Lung (tissue), 12 donors: ENCODE data around the gene JAM2. TPM values are rescaled to one million over a fixed set of nuclear protein-coding genes. Genes with fewer than 3 reads are reported as not detected.

Experiments
- ATAC-seq: fragments of 200-7000 bp; cut with Tn5 transposase; one replicate; pipeline ENCODE4 v1.9.1; 2020; ENCODE audit warnings: moderate number of reproducible peaks; ENCODE audit not compliant: insufficient read depth, low FRiP score
- DNase-seq, 3 donors: peaks; one replicate each; pipeline ENCODE4 v3.0.0-alpha.2; 2013 to 2017
- H3K27ac ChIP-seq, 2 donors: one replicate each; pipeline ENCODE4 v1.5.1; 2013; ENCODE audit warnings: mild to moderate bottlenecking in 2 of 2, moderate library complexity in 2 of 2, control low read depth in 1 of 2, inconsistent platforms in 1 of 2, low read depth in 1 of 2, low read length in 1 of 2
- H3K27me3 ChIP-seq, 3 donors: one replicate each; pipeline ENCODE4 v1.5.1; 2013; ENCODE audit warnings: low read length in 2 of 3; ENCODE audit not compliant: control insufficient read depth in 3 of 3, insufficient read depth in 3 of 3
- H3K36me3 ChIP-seq, 4 donors: one replicate each; pipeline ENCODE4 v1.5.1; 2013; ENCODE audit warnings: low read length in 4 of 4, mild to moderate bottlenecking in 1 of 4, moderate library complexity in 1 of 4; ENCODE audit not compliant: control insufficient read depth in 4 of 4, insufficient read depth in 4 of 4
- H3K4me1 ChIP-seq, 5 donors: one replicate each; pipeline ENCODE4 v1.5.1; 2013; ENCODE audit warnings: low read length in 5 of 5, mild to moderate bottlenecking in 2 of 5, moderate library complexity in 1 of 5; ENCODE audit not compliant: control insufficient read depth in 5 of 5, insufficient read depth in 5 of 5
- H3K4me3 ChIP-seq: one replicate; pipeline ENCODE4 v1.5.1; 2013; ENCODE audit warnings: mild to moderate bottlenecking, control low read depth, moderate library complexity
- H3K9ac ChIP-seq, 2 donors: one replicate each; pipeline ENCODE4 v1.5.1; 2013; ENCODE audit warnings: low read length in 2 of 2, control low read depth in 1 of 2; ENCODE audit not compliant: insufficient read depth in 1 of 2
- H3K9me3 ChIP-seq, 4 donors: one replicate each; pipeline ENCODE4 v1.5.1; 2013; ENCODE audit warnings: low read length in 3 of 4, mild to moderate bottlenecking in 1 of 4, moderate library complexity in 1 of 4; ENCODE audit not compliant: control insufficient read depth in 4 of 4, insufficient read depth in 3 of 4
- WGBS, 2 donors: extraction: QIAGEN DNeasy Blood & Tissue Kit; methylation state at CpG; one replicate each; pipeline ENCODE4 v1.1.7; 2013; 5-methylcytosine and 5-hydroxymethylcytosine counted together
- polyA plus RNA-seq, 2 donors: library from polyadenylated mRNA; stranded (reverse); fragments of 200-250 nt; gene quantifications; one replicate each; pipeline ENCODE4 v1.2.1, GENCODE V29; 2013
- total RNA-seq, 2 donors: library from RNA; depleted of rRNA in 1 of 2; stranded (reverse); fragments of >200 nt in 1 of 2; gene quantifications; one replicate each; pipeline ENCODE4 v1.2.1, GENCODE V29; 2014 to 2021
- TF ChIP-seq, protein P1 (sequence below): IDR thresholded peaks from 2 replicates; pipeline ENCODE4 v1.5.1; 2012; ENCODE audit warnings: mild to moderate bottlenecking; ENCODE audit errors: control extremely low read depth, extremely low read depth
- donor health status: control.
- donor health status: control.
- donor health status: Bipolar disorder and iron deficiency.
- donor health status: healthy.
- donor health status: DM: yes; HTN: yes; CAD: no.

Gene JAM2
- total and polyA plus RNA-seq, 4 donors, result 11.1 to 57.1 (median 14.4) TPM

DNA sequence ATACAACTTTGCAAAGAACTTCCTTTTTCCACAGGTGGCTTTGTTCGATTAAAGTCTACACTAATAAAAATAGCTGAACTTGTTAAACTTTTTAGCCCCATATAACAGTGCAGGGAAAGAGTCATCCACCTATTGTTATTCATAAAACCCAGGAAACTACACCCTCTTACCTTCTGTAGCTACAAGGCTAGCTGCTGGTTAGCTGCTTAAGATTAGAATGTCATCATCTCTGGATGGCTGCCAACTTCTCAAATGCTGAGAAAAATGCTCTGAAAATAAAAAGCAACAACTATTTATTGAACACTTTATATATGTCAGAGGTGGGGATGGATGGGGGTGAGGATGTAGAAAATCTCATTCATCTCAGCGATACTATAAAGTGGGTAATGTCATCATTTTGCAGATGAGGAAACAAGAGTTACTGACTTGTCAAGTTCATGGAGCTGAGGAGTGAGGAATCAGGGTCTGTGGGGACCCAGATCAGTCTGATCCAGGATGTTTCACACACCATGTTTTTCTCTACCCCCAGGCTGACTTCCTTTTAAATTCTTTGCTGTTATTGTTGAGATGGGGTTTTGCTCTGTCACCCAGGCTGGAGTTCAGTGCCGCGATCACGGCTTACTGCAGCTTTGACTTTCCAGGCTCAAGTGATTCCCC, 78.6 kb downstream of the JAM2 start:
- Histone ChIP-seq H3K9ac (no peak overlapping the region), H3K27ac (peak overlapping the region in 1 of 2 donors; percentile 73), H3K27me3 (no peaks in the 10 kb centered on the region), H3K4me3 (no peak overlapping the region), H3K4me1 (peaks cover 0 to 10% (median 0%) of the 10 kb centered on the region in 5 donors), H3K9me3 (no peaks in the 10 kb centered on the region), H3K36me3 (peaks cover 0 to 19% (median 14%) of the 10 kb centered on the region in 4 donors)
- TF ChIP-seq, protein P1, sequence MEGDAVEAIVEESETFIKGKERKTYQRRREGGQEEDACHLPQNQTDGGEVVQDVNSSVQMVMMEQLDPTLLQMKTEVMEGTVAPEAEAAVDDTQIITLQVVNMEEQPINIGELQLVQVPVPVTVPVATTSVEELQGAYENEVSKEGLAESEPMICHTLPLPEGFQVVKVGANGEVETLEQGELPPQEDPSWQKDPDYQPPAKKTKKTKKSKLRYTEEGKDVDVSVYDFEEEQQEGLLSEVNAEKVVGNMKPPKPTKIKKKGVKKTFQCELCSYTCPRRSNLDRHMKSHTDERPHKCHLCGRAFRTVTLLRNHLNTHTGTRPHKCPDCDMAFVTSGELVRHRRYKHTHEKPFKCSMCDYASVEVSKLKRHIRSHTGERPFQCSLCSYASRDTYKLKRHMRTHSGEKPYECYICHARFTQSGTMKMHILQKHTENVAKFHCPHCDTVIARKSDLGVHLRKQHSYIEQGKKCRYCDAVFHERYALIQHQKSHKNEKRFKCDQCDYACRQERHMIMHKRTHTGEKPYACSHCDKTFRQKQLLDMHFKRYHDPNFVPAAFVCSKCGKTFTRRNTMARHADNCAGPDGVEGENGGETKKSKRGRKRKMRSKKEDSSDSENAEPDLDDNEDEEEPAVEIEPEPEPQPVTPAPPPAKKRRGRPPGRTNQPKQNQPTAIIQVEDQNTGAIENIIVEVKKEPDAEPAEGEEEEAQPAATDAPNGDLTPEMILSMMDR, result no peak
- ATAC-seq (no peak), DNase-seq (peak in 2 of 3 donors; percentile 14 to 27)
- 75 to 79% methylated on average over 5 of the region's 5 CpGs for WGBS, 2 donors

DNA sequence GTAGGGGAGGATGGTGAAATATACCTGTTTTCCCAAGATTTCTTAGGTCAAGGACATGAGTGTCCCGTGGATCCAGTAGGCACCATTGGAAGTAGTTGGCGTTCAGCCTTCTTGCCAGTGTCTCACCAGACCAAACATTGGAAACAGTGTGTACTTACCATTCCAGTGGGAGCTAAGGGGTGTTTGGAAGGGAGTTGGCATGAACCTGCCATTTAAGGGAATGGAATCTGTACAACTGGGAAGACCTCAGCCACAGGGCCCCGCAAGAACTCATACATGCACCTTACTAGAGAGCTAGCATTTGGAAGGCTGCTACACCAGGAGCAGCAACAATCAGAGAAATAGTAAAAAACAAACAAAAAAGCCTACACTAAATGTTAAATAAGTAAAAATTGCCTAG, 82.9 kb downstream of the JAM2 start:
- H3K4me3 ChIP-seq, result no peak overlapping the region
- peaks cover 0 to 11% (median 0%) of the 10 kb centered on the region in 5 donors for H3K4me1 ChIP-seq
- H3K9me3 ChIP-seq, result no peaks in the 10 kb centered on the region
- peaks cover 19 to 33% (median 26%) of the 10 kb centered on the region in 4 donors for H3K36me3 ChIP-seq
- no peak for DNase-seq
- TF ChIP-seq, protein P1, result no peak
- no peak overlapping the region for H3K9ac ChIP-seq
- no peak for ATAC-seq
- 97% methylated on average over 3 of the region's 3 CpGs for WGBS, 2 donors
- H3K27me3 ChIP-seq, result no peaks in the 10 kb centered on the region
- no peak overlapping the region for H3K27ac ChIP-seq

DNA sequence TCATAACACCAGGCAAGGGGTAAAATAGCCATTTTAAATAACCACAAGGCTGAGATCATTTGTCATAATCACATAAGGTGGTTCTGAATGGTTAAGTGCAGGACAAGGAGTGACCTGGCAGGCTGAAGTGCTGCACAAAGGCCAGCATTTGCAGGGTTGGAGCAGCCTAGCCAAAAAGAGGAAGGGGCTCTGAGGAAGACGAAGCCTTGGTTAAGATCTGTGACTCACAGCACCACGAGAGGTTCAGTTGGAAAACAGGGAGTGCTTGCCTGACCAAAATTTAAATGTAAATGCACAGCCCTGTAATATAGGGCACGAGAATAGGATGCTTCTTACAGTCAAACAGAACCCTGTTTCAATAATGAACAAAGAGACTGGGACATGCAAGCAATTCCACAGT, 83.6 kb downstream of the JAM2 start:
- no peak overlapping the region for H3K4me3 ChIP-seq
- H3K9me3 ChIP-seq, result no peaks in the 10 kb centered on the region
- H3K4me1 ChIP-seq, result peaks cover 0 to 16% (median 0%) of the 10 kb centered on the region in 5 donors
- H3K27me3 ChIP-seq, result no peaks in the 10 kb centered on the region
- DNase-seq, result no peak
- no peak overlapping the region for H3K9ac ChIP-seq
- no peak for ATAC-seq
- 26 to 70% methylated on average over 3 of the region's 3 CpGs for WGBS, 2 donors
- TF ChIP-seq, protein P1, result no peak
- H3K36me3 ChIP-seq, result peaks cover 22 to 40% (median 30%) of the 10 kb centered on the region in 4 donors
- H3K27ac ChIP-seq, result no peak overlapping the region
